T-helper 2 cell (primary cell): Measurements from ENCODE around the gene RNF144B.
"Not testable (repeated sequence)": the region's sequence is repeated elsewhere in the genome, so short reads cannot be mapped to it uniquely, and the experiment has no call there.

Experiments
- DNase-seq, 5 experiments: peaks; one replicate each; pipeline versions ENCODE4 v3.0.0 to v3.0.0-alpha.2; 2012 to 2022

RNF144B gene

DNA sequence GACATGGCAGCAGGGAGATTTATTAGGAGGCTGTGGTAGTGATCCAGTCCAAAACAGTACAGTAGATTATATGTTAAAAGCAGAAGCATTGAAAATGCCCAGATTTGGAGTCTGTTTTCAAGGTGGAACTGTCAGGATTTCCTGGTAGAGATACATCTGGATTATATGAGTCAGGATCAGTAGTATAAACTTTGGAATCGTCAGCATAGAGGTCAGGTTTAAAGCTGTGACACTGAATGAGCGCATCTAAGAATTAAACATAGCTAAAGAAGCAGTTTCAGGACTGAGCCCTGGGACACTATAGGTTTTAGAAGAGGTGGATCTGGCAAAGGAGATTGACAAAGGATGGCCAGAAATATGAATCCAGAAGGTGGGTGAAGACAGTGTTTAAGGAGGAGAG lies 60.4 kb downstream of the RNF144B start:
- no peak for DNase-seq

DNA sequence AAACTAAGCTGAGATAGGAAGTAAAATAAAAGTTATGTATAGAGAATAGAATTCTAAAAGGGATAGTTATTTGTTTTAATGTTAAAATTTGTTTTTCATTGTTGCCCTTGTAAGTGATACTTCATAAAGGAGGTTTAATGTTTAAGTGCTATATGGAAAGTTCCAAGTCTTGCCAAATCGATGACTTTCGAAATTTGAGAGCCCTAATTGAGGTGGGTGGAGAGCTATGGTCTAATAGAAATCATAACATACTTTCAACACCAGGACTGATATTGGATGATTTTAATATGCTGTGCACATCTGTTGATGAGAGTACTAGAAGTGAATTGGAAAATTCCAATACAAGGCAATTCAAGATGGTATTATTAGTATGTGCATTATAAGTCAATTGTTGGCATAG lies 64.6 kb downstream of the RNF144B start:
- DNase-seq: no peak

DNA sequence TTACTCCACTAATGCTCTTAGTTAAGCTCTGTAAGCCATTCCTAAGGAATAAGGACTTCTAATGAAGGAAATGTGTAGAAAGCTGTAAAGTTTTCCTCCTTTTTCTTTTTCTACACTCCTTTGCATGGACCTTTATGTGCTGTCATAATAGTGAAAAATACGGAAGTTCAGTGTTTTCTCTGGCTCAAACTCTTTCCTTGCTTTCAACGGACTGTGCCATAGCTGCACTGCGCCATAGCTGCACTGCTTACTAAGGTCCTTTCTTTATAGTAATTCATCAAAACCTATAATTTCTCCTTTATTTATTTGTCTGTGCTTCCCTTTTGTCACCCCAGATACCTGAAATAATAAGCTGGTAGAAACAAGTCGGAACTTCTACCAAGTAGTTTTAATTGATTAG lies 67.3 kb downstream of the RNF144B start:
- DNase-seq: no peak

DNA sequence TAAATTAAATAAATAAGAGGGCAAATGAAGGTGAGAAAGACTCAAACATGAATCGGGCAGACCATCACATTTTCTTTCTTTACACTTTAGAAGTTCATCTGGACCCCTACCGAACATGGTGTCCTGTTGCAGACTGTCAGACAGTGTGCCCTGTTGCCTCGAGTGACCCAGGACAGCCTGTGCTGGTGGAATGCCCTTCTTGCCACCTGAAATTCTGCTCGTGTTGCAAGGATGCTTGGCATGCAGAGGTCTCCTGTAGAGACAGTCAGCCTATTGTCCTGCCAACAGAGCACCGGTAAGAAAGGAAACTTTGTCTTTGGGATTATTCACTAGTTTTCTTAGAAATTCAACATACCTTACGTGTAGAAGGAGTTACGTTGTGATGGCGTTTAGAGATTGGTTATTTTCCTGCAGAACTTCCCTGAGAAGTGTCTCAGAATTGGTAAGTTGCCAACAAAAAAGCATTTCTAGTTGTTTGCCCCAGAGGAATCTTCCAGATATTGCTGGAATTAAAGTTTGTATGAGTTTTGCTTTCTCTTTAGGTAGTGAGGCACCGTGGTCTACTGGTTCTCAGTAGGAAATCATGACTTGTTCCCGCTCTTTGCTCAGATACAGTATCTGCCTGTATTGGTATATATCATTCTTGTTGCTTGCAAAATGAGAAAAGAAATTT lies 70.1 kb downstream of the RNF144B start:
- DNase-seq: no peak

DNA sequence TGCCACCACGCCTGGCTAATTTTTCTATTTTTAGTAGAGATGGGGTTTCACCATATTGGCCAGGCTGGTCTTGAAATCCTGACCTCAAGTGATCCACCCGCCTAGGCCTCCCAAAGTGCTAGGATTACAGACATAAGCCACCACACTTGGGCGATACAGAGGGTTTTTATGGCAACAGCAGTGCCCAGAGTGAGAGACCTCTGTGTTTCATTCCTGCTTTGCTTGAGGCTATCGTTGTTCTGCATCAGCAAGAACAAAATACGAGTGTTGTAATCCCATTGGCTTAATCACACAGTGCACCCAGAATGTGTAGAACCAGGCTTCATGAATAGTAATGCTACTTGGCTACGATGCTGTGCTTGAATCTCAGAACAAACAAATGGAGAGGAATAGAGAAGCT lies 70.9 kb downstream of the RNF144B start:
- not testable (repeated sequence) for DNase-seq

DNA sequence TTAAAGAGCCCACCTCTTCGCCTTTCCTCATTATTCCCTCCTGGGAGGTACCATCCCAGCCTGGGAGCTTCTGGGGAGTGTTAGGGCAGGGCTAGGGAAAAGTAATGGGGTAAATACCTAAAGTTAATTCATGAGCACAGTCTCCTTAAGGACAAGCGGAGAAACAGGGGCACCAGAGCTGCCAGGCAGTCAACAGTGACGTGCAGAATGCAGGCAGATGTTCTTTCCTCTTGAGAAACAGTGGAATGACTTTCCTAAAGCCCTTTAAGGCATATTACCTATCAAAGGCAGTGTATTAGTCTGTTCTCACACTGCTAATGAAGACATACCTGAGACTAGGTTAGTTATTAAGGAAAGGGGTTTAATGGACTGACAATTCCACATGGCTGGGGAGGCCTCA lies 76.3 kb downstream of the RNF144B start:
- no peak for DNase-seq

DNA sequence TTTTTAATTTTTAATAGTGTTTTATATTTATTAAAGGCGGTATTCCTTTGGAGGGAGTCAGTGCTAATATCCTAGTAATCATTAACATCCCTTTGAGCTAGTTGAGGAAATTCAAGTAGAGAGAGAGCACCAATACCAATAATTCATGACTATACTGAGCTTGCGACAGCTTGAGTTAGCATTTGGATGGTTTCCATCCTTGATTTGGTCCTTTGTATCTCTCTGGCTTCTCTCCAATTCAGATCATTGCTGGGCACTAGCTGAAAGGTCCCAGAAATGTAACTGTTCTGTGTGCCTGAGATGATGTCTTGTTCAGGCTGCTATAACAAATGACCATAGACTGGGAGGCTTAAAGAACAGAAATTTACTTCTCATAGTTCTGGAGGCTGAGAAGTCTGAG lies 77.0 kb downstream of the RNF144B start:
- DNase-seq: no peak

DNA sequence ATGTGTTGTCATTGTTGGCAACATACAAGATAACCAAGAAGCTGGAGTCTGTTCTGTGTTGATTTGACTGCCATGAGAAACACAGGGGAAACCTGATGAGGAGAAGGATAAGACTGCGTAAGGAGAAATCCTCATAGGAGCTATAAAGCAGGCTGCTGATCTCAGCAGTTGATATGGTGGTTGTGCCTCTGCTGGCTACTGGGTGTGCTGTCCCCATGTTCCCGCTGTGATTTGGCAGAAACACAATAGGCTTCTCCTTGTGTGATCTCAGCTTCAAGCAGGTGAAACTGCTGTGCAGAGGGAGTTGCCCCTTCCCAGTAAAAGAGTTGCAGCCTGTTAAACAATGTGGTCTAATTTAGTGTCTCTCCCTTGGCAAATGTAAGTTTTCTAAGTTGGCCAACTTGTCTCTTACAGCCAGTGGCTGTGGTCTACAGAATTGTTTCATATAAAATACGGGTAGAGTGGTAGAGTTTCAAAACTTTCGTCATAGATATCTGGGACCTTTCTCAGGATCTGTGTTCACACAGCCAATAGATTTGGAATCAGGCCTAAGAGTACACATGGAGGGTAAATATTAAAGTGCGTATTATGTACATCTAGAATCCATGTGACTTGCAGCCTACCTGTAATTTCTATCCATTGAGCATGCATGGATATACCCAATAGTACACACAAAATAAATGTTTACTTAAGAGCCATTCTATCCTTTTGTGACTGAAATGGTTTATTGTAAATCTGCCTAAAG lies 78.4 kb downstream of the RNF144B start:
- no peak for DNase-seq

DNA sequence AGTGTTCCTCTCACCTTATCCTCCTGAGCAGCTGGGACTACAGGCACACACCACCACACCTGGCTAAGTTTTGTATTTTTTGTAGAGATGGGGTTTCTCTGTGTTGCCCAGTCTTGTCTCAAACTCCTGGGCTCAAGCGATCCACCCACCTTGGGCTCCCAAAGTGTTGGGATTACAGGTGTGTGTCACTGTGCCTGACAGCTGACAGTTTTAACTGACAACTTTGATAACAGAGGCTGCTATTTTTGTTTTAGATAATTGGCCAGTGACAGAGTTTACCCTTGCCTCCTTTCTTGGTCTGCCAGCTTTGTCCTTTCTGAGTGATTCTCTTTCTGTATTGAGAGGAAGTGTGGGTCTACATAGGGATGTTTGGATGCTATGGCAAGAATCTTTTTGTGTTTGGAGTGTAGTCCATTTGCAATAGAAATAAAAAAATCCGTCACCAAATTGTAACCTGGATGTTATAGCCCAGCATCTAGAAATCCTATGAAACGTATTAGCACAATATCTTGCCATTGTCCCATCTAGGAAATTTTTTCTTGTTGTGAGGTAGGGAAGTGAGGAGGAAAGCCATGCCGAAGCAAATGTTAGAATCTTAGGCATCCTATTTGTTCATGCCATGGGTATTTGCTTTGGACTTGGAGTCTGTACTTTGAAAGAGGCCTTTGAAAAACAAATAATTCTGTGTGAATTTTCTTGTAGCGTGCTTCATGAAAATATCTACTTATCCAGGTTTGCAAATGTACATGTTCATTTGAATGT lies 80.8 kb downstream of the RNF144B start:
- no peak for DNase-seq

DNA sequence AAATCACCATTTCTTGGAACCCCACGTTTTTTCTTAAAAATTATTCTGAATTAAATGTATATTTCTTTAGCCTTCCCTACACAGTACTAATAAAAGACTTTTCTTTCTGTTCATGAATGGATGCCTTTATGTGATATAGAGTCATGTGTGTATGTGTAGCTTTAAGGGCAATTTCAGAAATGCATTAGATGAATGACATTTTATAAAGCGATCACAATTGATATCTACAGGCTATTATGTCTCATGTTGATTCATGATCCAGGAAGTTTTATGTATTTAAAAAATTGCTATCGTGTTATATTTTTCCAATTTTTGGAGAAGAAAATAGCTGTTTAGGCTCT lies 81.3 kb downstream of the RNF144B start:
- DNase-seq: no peak

DNA sequence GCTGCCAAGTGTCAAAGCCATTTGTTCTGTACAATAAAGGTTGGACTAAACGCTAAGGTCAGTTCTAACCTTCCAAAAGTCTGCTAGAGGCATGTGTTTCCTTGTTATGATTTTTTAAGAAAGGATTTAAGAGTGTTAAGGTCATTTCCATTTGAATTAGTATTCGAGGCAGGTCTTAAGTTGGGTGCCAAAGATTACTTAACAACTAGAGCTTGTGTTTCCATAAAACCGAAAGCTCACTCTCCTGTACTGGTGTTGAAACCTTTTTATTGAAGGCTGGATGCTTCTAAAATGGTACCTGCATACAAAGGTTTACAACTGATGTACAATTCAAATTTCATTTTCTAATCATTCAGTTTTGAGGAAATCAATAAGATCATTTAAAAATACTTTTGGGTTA lies 82.4 kb downstream of the RNF144B start:
- DNase-seq: no peak

DNA sequence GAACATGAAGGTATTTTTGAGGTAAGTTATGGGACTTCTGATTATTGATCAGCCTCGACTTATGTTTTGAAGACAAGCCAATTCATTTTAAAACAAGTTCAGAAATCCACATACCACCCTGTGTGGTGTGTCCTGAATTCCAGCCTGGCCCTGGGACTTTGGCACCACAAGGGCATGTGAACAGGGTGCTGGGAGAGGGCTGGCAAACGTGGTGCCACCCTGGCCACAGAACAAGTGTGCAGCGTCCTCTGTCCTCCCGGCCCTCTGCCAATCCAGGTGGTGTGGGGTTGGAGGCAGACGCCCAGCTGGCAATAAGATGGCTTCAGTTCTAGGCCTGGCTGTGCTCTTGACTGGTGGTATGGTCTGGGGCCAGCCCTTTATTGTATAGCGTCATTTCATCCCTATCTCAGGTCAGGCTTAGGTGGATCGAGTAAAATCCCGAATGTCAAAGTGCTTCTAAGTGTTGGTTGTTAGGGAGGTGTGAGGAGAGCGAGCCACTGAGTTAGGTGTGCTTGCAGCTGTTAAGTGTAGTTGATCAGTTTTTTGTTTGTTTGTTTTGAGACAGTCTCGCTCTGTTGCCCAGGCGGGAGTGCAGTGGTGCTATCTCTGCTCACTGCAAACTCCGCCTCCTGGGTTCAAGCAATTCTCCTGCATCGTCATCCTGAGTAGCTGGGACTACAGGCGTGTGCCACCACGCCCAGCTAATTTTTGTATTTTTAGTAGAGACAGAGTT lies 84.2 kb downstream of the RNF144B start:
- no peak for DNase-seq

DNA sequence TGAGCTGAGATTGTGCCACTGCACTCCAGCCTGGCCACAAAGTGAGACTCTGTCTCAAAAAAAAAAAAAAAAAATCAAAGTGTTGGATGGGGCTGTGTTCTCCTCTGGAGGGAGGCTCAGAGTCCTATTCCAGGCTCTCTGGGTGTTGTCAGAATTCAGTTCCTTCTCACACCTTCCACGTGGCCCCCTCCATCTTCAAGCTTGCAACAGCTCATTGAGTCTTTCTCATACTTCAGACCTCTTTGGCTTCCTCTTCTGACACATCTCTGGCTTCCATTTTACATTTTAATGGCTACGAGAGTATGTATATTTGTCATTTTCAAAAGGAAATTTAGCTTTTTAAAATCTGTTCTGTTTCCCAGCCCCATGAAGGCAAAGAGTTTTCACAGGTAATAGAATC lies 85.8 kb downstream of the RNF144B start:
- no peak for DNase-seq

DNA sequence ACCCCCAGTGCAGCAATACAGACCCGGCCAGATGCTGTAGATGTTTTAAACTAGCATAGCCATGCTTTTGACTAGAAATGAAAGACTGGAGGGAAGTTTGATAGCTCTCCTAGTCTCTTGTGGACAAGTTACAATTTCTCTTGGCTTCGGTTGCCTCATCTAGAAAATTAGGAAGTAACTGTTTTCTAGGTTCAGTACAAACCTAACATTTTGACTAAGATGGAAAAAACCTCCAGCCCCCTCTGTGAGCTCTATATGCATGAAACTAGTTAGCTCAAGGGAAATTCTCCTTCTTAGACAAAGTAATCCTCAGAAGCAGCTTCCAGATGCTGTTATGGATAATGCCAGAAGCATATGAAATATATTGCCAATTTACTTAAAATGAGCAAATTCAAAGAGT lies 86.6 kb downstream of the RNF144B start:
- no peak for DNase-seq

DNA sequence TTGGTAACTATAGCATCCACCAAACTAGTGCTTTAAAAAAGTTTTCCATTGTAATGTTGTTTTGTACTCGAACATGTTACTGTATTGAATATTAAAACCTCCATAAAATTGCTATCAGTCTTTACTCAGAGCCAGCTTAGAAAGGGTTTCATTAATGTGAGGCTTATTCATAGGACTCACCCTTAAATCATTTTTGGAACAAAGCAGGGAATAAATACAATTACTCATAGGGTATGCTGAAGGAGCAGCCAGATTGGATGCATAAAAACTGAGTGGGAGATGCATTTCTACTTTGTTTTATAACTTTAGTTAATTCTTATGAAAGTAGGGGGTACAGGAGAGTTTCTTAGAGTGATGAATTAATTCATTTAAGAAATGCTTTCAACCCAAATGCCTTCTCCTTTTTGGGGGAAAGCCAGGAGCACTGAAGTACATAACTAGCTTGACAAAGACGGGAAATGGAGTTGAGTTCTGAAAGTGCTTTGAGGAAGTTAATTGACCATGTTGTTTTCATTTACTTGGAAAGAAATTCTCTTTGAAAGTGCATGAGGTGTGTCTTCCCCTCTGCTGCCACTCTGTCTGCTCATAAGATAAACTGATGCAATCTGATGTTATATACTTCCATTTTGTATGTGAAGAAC lies 90.3 kb downstream of the RNF144B start:
- no peak for DNase-seq

DNA sequence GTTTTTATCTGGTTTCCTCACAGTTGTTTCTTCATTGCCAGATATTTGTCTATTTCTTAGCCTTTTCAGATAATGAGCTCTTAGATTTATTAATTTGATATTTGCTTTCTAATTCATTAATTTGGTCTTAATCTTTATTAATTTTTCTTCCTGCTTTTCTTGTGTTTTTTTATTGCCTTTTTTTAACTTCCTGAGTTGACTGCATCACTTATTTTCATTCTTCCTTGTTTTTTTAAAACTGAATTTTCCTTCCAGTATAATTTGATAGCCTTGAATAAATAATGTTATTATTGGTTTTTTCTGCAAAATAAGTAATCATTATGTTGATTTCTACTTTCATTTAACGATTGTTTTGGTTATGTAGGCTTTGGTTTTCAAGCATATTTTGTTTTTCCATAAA lies 91.5 kb downstream of the RNF144B start:
- no peak for DNase-seq

DNA sequence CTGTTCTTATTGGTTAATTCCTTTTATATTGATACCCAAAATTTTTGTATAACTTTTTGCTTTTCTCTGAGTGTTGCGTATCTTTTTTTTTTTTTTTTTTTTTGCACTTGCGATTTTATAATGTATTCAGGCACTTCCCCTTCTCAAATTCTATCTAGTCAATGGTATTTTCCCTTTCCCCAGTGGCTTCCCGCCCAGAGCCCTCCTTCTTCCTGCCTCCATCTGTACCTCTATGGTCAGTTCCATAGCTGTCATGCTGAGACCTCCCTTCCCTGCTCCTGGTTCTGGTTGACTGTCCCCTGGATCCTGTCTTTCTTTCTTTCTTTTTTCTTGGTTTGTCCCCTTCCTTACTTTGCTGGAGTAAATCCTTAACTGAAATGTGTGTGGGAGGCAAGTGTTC lies 94.7 kb downstream of the RNF144B start:
- no peak for DNase-seq

DNA sequence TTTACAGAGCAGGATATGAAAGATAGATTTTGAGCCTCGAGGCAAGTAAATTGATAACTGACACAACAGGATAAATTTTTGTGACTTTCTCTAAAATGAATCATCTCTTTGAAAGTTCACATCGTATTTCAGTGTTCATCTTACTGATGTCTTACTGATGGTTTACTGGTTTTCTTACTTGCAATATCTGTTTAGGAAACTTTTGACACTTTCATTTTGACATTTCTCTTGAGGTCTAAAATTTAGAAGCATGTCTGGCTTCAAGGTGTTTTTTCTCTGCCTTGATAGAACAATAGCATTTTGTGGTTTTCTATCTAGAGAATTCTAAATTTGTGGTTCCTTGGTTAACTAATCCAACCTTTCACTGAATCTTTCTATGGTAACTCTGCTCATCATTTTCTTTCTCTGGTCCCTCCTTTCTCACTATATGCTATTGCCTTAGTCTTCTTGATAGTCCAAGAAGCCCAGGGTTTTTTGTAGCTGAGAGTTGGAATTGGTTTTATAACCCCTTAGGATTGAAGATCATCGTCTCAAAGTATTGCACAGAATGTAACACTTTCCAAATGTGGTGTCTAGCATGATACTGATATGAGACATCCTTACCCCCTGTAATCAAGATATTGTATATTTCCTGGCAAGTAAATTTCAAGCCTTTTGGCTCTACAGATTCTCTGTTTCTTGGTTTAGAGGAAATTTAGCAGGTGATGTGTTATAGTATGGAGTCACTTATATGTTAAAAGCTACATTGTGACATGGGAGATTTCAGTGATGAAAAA lies 98.7 kb downstream of the RNF144B start:
- DNase-seq: peak in 1 of 5 experiments; percentile 64

DNA sequence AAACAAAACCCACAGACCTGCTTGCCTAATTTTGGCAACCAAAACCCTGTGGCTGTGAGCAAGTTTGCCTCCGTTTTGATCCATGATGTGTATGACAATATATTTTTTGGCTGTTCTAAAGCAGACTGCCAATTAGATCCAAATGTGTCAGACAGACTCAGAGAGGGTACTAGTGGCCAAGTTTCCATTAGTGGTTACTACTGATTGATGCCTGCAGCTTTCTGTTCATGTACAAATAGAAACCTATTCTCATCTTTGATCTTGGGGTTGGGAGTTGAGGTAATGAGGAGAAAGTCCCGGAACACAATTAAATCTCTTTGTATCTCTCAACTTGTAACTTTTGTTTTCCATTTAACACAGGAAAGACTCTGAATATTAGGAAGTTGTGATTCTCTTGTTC lies 100.9 kb downstream of the RNF144B start:
- no peak for DNase-seq

DNA sequence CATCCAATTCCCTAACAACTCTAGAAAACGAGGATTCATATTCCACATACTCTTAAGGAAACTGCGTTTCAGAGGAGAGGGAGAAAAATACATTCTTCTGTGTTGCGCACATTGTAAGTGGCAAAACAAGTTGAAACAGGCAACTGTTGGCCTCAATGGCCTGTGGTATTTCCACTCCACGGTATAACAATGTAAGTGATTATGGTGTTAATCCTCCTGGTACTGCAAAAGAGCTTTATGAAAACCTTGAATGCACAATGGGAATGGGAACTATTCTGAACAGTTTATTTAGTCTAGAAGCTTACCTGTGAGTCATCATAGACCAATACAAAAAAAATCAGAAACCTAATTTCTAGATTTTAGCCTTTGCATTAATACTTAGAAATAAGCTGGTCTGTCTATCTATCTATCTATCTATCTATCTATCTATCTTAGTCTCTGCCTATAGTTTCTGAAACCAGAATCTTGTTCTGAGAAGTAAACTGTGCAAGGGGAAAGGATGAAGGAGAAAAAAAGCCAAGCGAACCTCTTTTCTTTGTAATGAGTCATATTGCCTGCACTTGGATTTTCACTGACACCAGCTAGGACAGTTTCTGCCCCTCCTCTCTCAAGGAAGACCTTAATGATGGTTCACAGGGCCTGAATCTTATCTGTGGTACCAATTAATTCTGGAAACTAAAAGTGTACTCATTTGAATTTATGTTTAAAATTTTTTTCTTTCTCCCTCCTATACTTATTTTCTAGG lies 101.5 kb downstream of the RNF144B start:
- no peak for DNase-seq

DNA sequence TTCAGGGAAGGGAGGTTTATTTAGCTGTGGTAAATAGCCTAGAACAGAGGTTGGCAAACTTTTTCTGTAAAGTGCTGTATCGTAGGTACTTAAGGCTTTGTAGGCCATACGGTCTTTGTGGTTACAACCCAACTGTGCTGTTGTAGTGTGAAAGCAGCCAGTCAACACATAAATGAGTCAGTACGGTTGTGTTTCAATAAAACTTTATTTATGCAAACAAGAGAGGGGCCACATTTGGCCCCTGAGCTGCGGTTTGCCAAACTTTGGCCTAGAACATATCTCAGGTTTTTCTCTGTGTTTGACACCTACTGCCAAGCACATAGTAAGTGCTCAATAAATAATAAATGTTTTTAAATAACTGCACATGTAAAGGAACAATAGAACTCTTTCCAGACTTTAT lies 102.2 kb downstream of the RNF144B start:
- no peak for DNase-seq
